SK-N-SH treated with all-trans-retinoic acid at 6 μM for 48 hours (cell line): ENCODE results near the gene RPE65.

Experiments used
- ATAC-seq: fragments of 200-7000 bp; cut with Tn5 transposase; 3 replicates; pipeline ENCODE4 v1.9.1; 2020; ENCODE audit warnings: mild to moderate bottlenecking, moderate library complexity
- ARNTL ChIP-seq: fragments of 450-650 bp; formaldehyde crosslinking; IDR thresholded peaks from 2 replicates; pipeline ENCODE4 v1.5.0; 2020; ENCODE audit warnings: low read depth, mild to moderate bottlenecking, moderate library complexity, borderline replicate concordance
- BACH2 ChIP-seq: fragments of 250-450 bp; sonication (Bioruptor Pico); IDR thresholded peaks from 2 replicates; pipeline ENCODE4 v1.9.0; 2021; ENCODE audit warnings: mild to moderate bottlenecking, borderline replicate concordance
- CSDC2 ChIP-seq: fragments of 250-450 bp; sonication (Bioruptor Pico); IDR thresholded peaks from 2 replicates; pipeline ENCODE4 v1.5.0; 2020; ENCODE audit warnings: mild to moderate bottlenecking, moderate library complexity
- CSRNP3 ChIP-seq: fragments of 250-450 bp; sonication (Bioruptor Pico); IDR thresholded peaks from 2 replicates; pipeline ENCODE4 v1.5.1; 2021; ENCODE audit warnings: mild to moderate bottlenecking, moderate library complexity
- ESRRG ChIP-seq: fragments of 250-450 bp; sonication (Bioruptor Pico); IDR thresholded peaks from 2 replicates; pipeline ENCODE4 v1.6.1; 2021; ENCODE audit warnings: mild to moderate bottlenecking
- GLIS3 ChIP-seq: fragments of 250-450 bp; sonication (Bioruptor Pico); IDR thresholded peaks from 2 replicates; pipeline ENCODE4 v1.5.0; 2020; ENCODE audit warnings: mild to moderate bottlenecking, moderate library complexity
- ISL1 ChIP-seq: fragments of 250-450 bp; sonication (Bioruptor Pico); IDR thresholded peaks from 2 replicates; pipeline ENCODE4 v2.1.2; 2022; ENCODE audit warnings: mild to moderate bottlenecking, moderate library complexity
- OSR1 ChIP-seq: fragments of 250-450 bp; sonication (Bioruptor Pico); IDR thresholded peaks from 2 replicates; pipeline ENCODE4 v1.8.0; 2022; ENCODE audit warnings: moderate library complexity, mild to moderate bottlenecking, inconsistent platforms
- PATZ1 ChIP-seq: fragments of 250-450 bp; sonication (Bioruptor Pico); IDR thresholded peaks from 2 replicates; pipeline ENCODE4 v1.8.0; 2020; ENCODE audit warnings: mild to moderate bottlenecking, moderate library complexity, borderline replicate concordance
- PPARA ChIP-seq: fragments of 250-450 bp; sonication (Bioruptor Pico); IDR thresholded peaks from 2 replicates; pipeline ENCODE4 v1.5.0; 2020; ENCODE audit warnings: mild to moderate bottlenecking, borderline replicate concordance
- RARB ChIP-seq: fragments of 250-450 bp; sonication (Bioruptor Pico); IDR thresholded peaks from 2 replicates; pipeline ENCODE4 v1.8.0; 2021; ENCODE audit warnings: mild to moderate bottlenecking, moderate library complexity
- SNAI2 ChIP-seq: fragments of 250-450 bp; sonication (Bioruptor Pico); IDR thresholded peaks from 2 replicates; pipeline ENCODE4 v1.5.0; 2020; ENCODE audit warnings: mild to moderate bottlenecking, moderate library complexity
- TCF4 ChIP-seq: fragments of 250-450 bp; sonication (Bioruptor Pico); IDR thresholded peaks from 2 replicates; pipeline ENCODE4 v1.8.0; 2021; ENCODE audit warnings: mild to moderate bottlenecking, moderate library complexity, borderline replicate concordance
- TOX ChIP-seq: fragments of 250-450 bp; sonication (Bioruptor Pico); IDR thresholded peaks from 2 replicates; pipeline ENCODE4 v1.8.0; 2021; ENCODE audit warnings: mild to moderate bottlenecking, moderate library complexity, borderline replicate concordance
- ZC3H10 ChIP-seq: fragments of 250-450 bp; sonication (Bioruptor Pico); IDR thresholded peaks from 2 replicates; pipeline ENCODE4 v1.5.1; 2021; ENCODE audit warnings: mild to moderate bottlenecking, moderate library complexity
- ZFP3 ChIP-seq: fragments of 250-450 bp; sonication (Bioruptor Pico); IDR thresholded peaks from 2 replicates; pipeline ENCODE4 v1.5.0; 2020; ENCODE audit warnings: mild to moderate bottlenecking, moderate library complexity
- ZFP30 ChIP-seq: fragments of 450-650 bp; formaldehyde crosslinking; IDR thresholded peaks from 2 replicates; pipeline ENCODE4 v1.5.0; 2022; ENCODE audit warnings: mild to moderate bottlenecking, moderate library complexity
- ZNF70 ChIP-seq: fragments of 450-650 bp; formaldehyde crosslinking; IDR thresholded peaks from 2 replicates; pipeline ENCODE4 v1.5.0; 2020; ENCODE audit warnings: mild to moderate bottlenecking, moderate library complexity
- ZNF8 ChIP-seq: fragments of 450-650 bp; formaldehyde crosslinking; IDR thresholded peaks from 2 replicates; pipeline ENCODE4 v1.5.0; 2020; ENCODE audit warnings: mild to moderate bottlenecking, moderate library complexity
- TF ChIP-seq, protein P1 (sequence below): fragments of 250-450 bp; sonication (Bioruptor Pico); IDR thresholded peaks from 2 replicates; pipeline ENCODE4 v1.5.1; 2020; ENCODE audit warnings: low read depth, mild to moderate bottlenecking, moderate library complexity
- TF ChIP-seq, protein P2 (sequence below): fragments of 250-450 bp; sonication (Bioruptor Pico); IDR thresholded peaks from 2 replicates; pipeline ENCODE4 v1.5.0; 2020; ENCODE audit warnings: mild to moderate bottlenecking, moderate library complexity

RPE65 gene

DNA sequence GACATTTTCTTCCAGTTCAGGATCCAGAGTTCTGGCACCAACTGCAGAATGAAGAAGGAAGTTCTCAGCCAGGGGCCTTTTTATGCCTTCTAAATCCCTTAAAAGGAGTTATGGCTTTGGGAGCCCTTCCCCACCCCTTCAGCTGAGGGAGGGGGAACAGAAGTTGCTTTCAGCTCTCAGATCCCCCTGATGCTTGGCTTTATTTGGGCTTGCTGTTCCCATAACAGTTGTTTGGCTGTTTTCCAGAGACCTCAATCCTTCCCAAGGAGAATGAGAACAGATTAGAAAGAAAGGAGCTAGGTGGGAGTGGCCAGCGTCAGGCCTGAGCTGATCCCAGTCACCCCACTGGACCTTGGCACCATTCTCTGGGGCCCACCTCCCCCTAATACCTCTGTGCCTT, at the start of gene RPE65:
Gene RPE65 (minus strand): TSS at position 54 of the 400 bp plus-strand sequence. CDS start 49 bp downstream, at position 5.
- TF ChIP-seq GLIS3 (CRISPR knock-in tag): no peak
- no peak for TF ChIP-seq PATZ1
- TF ChIP-seq ARNTL: no peak
- TF ChIP-seq OSR1 (CRISPR knock-in tag): no peak
- TF ChIP-seq SNAI2 (CRISPR knock-in tag): no peak
- no peak for TF ChIP-seq CSRNP3 (CRISPR knock-in tag)
- no peak for TF ChIP-seq ZFP3 (CRISPR knock-in tag)
- no peak for TF ChIP-seq ZFP30
- no peak for TF ChIP-seq BACH2
- no peak for TF ChIP-seq CSDC2
- ATAC-seq: no peak

DNA sequence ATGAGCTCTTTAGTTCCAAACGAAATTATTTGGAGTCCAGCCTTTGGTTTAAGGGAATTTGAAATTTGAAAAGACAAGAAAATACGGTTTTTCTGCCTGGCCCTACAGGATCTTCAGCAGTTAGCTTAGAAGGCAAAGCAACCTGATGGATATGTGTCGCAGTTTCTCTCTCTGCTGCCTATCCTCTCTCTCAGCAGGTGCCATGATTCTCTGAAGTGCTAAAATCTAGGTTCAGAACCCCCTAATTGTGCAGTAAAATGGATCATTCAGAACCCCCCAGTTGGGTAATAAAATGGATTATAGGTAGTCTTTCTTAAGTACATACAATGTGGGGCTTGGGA, 47.6 kb upstream of the RPE65 start:
- TF ChIP-seq ISL1 (CRISPR knock-in tag) (no peak), BACH2 (no peak), ZFP30 (no peak), ESRRG (no peak), ARNTL (no peak), SNAI2 (CRISPR knock-in tag) (no peak), ZNF8 (no peak), ZNF70 (CRISPR knock-in tag) (no peak), PPARA (CRISPR knock-in tag) (no peak), CSRNP3 (CRISPR knock-in tag) (no peak), TCF4 (CRISPR knock-in tag) (no peak), ZC3H10 (no peak), ZFP3 (CRISPR knock-in tag) (no peak), RARB (CRISPR knock-in tag) (no peak), TOX (CRISPR knock-in tag) (no peak), PATZ1 (no peak)
- TF ChIP-seq, protein P1, sequence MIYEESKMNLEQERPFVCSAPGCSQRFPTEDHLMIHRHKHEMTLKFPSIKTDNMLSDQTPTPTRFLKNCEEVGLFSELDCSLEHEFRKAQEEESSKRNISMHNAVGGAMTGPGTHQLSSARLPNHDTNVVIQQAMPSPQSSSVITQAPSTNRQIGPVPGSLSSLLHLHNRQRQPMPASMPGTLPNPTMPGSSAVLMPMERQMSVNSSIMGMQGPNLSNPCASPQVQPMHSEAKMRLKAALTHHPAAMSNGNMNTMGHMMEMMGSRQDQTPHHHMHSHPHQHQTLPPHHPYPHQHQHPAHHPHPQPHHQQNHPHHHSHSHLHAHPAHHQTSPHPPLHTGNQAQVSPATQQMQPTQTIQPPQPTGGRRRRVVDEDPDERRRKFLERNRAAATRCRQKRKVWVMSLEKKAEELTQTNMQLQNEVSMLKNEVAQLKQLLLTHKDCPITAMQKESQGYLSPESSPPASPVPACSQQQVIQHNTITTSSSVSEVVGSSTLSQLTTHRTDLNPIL (CRISPR knock-in tag): no peak
- TF ChIP-seq, protein P2, sequence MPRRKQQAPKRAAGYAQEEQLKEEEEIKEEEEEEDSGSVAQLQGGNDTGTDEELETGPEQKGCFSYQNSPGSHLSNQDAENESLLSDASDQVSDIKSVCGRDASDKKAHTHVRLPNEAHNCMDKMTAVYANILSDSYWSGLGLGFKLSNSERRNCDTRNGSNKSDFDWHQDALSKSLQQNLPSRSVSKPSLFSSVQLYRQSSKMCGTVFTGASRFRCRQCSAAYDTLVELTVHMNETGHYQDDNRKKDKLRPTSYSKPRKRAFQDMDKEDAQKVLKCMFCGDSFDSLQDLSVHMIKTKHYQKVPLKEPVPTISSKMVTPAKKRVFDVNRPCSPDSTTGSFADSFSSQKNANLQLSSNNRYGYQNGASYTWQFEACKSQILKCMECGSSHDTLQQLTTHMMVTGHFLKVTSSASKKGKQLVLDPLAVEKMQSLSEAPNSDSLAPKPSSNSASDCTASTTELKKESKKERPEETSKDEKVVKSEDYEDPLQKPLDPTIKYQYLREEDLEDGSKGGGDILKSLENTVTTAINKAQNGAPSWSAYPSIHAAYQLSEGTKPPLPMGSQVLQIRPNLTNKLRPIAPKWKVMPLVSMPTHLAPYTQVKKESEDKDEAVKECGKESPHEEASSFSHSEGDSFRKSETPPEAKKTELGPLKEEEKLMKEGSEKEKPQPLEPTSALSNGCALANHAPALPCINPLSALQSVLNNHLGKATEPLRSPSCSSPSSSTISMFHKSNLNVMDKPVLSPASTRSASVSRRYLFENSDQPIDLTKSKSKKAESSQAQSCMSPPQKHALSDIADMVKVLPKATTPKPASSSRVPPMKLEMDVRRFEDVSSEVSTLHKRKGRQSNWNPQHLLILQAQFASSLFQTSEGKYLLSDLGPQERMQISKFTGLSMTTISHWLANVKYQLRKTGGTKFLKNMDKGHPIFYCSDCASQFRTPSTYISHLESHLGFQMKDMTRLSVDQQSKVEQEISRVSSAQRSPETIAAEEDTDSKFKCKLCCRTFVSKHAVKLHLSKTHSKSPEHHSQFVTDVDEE: no peak
- ATAC-seq: peak; percentile 15
